NK-92 (cell line): ENCODE measurements around the gene TECPR2.
"Not testable (repeated sequence)": the region's sequence is repeated elsewhere in the genome, so short reads cannot be mapped to it uniquely, and the experiment has no call there.

Experiments
- DNase-seq: peaks from one replicate; lab custom pipeline; 2025; ENCODE audit not compliant: unreplicated experiment; lab: John Stamatoyannopoulos, UW

Gene TECPR2

DNA sequence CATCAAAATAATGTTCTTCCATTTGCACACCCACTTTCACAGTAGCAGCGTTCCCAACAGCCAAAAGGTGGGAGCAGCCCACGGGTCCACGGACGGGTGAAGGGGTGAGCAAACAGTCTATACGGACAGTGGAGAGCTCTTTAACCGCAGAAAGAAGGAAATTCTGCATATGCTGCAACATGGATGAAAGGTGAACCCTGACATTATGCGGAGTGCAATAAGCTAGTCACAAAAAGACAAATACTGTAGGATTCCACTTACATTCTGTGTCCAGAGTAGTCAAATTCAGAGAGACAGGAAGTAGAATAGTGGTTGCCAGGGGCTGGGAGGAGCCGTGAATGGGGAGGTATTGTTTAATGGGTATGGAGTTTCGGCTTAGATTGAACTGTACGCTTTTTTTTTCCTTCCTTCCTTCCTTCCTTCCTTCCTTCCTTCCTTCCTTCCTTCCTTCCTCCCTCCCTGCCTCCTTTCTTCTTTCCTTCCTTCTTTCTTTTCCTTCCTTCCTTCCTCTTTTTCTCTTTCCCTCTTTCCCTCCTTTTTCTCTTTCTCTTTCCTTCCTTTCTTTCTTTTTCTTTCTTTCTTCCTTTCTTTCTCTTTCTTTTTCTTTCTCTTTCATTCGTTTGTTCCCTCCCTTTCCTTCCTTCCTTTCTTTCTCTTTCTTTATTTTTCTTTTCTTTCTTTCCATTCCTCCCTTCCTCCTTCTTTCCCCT lies 162.6 kb downstream of the TECPR2 start:
- no peak for DNase-seq

DNA sequence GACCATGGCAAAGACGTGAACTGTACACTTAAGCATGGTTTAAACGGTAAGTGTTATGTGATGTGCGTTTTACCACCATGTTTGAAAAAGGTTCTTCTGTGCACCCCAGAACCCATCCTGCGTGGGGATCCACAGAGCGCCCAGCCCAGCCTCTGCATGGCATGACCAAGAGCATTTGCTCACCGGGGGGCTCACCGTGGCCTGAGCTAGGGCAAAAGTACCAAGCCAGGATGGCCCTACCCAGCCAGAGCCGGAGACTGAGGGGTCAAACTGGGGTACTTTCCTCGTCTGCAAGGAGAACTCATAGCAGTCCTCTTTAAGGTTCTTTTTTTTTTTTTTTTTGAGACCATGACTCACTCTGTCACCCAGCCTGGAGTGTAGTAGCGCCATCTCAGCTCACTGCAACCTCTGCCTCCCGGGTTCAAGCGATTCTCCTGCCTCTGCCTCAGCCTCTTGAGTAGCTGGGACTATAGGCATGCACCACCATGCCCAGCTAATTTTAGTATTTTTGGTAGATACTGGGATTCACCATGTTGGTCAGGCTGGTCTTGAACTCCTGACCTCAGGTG lies 163.3 kb downstream of the TECPR2 start:
- DNase-seq: no peak

DNA sequence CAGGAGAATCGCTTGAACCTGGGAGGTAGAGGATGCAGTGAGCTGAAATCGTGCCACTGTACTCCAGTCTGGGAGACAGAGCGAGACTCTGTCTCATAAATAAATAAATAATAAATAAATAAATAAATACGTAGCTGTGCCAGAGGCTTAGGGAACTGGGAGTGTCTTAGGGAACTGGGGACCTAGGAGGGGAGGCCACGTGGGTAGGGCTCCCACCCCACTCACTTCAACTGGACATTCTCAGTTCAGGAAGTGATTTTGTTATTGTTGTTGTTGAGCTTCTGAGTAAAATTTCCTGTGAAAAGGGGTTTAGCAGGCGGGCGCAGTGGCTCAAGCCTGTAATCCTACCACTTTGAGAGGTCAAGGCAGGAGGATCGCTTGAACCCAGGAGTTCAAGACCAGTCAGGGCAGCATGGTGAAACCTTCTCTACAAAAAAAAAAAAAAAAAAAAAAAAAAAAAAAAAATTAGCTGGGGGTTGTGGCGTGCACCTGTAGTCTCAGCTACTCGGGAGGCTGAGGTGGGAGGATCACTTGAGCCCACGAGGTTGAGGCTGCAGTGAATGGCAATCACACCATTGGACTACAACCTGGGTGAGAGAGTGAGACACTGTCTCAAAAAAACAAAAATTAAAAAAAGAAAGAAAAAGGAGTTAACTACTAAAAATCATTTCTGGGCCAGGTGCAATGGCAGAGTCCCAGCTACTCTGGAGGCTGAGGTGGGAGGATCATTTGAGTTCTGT lies 165.9 kb downstream of the TECPR2 start:
- DNase-seq: no peak

GRCh38 chr14:102530828-102531478 lies 168.2 kb downstream of the TECPR2 start:
- no peak for DNase-seq

- no peak for DNase-seq
Measured at GRCh38 chr14:102532204-102532658, 169.5 kb downstream of the TECPR2 start.

DNA sequence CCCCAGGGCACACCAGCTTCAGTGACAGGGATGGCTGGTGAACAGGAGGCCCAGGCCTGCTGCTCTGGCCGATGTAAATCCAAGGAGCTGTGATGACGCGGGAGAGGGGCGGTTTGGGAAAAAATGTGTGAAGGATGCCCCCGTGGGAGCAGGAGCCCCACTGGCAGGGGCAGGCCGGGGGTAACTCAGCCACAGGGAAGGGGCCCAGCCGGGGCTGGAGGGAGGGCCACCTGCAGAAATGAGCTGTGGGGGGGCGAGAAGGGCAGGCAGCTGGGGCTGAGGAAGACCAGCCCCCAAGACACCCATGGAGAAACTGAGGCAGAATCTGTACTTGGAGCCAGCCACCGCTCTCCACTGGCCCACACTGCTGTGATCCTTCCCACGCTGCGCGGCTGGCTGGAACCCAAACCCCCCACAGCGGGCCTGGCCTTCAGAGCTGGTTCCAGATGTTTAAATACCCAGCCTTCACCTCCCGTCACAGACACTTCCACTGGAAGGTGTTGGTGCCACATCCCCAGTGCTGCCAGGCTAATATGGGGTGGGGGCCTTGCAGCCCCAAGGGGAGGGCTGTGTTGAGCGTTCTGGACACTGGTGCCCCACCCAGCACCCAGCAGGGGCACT lies 175.3 kb downstream of the TECPR2 start:
- DNase-seq: no peak

DNA sequence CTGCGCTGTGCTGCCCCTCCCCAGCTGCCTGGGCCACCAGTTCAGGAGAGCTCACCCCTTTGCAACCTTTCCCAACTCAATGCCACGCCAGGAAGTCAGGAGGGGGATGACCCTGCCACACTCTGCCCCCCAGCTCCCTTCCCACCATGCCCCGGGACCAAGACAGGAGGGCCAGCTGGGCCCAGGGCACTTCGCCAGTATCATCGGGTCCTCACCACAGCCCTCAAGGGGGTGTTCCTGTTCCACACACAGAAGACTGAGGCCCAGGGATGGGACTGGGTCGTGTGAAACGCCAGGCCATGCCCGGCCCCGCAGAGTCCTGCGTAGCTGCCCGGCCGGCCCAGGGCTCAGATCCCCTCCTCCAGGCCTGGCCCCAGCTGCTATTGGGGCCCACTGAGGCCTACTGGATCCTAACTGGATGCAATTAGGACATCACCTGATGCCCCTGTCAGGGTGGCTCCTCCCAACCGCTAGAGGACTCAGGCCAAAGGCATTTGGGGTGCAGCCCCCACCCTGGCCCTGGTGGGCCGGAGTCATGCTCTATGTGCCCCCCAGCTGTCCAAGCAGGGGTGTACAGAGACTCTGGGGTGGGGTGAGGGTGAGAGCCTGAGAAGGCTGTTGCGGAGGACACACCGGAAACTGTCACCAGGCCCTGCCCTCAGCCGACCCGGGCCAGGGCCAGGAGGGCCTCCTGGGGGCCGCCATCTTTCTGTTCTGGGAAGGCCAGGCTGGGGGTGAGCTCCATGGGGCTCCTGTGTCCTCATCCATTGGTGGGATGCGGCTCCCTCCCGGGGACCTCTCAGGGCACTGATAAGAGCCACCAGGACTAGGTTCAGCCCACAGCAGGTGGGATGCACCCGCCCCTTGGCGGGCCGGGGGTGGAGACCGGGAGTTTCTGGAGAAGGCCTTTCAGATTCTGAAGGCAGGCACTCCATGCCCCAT lies 176.1 kb downstream of the TECPR2 start:
- DNase-seq: no peak

GRCh38 chr14:102539544-102540314 lies 177.0 kb downstream of the TECPR2 start:
- DNase-seq: no peak

DNA sequence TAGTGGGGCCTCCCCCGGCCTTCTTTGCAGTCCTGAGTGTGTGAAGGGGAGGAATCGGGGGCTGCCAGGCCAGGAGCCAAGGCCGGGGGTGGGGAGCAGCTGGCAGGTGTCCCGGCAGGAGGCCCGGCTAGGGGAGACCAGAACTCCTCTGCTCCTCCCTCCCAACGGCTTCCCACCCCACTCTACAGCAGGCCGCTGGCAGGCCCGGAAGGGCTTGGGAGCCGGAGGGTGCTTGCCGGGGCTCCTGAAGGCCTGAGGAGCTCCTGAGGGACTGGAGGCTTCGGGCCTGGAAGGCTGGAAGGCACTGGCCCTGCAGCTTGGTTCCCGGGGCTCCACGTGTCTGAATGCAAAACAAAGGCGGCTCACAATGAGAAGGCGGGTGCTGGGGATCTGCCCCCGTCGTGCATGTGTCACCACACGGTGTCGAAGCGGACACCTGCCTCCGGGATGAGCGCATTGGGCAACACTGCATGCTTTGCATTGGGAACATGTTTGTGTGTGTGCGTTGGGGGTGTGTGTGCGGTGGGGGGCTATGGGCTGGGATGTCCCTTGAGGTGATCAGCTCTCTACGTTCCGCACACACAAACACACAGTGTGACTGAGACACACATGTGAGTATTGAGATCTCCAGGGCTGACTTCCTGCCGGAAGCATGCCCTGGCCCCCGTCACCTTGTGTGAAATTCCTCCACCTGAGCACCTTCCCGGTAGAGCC lies 177.7 kb downstream of the TECPR2 start:
- no peak for DNase-seq

GRCh38 chr14:102541029-102541491 lies 178.3 kb downstream of the TECPR2 start:
- not testable (repeated sequence) for DNase-seq

- DNase-seq: no peak
Measured at GRCh38 chr14:102541771-102542170, 179.0 kb downstream of the TECPR2 start.

DNA sequence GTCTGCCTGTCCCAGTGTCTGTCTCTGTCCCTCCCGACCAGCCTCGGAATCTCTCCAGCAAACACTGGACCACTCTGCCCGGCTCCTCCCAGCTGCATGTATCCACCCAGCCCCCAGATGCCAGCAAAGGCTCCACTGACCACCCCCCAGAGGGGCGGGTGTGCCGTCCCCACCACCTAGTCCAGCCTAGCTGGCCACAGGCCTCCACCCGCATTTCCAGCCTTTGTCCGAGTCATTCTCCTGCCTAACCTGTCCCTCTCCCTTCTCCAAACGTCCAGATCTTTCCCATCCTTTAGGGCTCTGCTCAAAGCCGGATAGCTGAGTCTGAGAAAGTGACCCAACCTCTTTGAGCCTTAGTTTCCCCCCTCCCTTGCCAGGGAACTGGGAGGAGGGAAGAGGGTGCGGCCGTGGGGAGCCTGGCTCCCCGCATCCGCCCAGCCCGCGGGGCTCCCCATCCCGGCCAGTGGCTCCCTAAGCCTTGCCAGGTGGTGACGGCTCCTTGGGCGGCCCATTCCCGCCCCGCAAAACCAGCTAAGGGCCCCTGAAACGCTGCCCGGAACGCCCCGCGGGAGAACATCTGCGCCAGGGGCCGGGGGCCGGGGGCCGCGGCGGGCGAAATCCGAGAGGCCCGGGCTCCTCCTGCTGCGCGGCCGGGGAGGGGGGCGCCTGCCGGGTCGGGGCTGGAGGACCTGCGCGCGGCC lies 181.5 kb downstream of the TECPR2 start:
- no peak for DNase-seq

DNA sequence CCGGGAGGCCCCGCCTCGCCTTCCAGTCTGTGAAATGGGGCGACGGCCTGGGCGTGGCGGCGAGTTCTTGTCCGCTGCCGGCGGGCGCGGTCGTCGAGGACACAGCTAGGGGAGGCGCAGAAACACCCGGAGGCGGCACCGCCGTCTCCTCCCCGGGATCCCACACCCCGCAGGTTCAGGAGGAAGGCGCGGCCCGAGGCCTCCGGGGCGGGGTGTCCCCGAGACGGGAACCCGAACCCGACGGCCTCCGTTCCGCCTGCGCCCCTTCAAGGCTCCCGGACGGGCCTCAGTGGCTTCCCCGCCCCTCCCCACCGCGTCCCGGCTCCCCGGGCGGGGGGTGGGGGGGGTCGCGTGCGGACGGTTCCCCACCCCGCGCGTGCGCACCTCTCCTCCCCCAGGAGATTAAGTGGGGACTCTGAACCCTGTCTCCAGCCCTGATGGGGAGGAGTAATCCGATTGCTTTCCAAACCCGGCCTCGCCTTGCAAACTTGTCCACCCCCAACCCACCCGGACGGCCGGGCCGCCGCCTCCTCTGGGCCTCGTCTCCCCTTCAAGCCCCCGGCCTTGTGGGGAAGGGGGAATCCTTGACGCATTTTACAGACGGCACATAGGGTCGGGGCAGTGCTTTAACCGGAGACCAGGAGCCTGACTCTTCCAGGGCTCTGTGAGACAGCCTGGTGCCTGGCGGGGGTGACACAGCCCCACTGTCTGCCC lies 182.2 kb downstream of the TECPR2 start:
- DNase-seq: no peak

DNA sequence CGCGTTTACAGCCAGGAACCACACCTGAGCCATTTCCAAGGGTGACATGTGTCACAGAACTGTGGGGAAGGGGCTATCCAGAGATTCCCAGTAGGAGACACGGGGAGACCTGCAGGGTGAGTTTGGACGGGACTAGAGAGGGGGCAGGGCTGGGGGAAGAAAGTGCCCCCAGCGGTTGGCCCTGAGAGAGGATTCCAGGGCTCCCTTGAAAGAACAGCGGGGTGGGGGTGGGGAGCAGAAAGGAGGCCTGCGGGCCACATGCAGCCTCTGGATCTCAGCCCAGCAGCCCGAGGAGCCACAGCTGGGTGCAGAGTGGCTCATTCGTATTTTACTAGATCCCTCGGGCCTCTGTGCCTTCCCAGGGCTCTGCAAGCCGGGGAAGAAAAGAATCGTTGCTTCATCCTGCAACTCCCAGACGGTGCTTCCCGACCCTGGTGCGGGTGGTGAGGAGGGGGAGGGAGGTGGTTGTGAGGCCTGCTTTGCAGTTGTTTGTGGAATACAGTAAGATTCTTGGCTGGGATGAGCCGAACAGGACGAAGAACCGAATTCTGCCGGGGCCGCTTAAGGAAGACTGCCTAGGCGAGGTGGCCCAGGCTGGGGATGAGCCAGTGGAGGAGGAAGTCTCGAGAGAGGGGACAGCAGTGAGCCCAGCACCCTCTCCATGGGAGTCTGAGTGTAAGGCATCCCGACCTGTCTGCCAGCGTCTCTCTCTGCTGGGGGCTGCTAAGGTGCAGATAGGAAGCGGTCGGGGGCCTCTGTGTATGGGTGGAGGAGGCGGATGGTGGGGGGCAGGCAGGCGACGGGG lies 182.9 kb downstream of the TECPR2 start:
- DNase-seq: no peak

DNA sequence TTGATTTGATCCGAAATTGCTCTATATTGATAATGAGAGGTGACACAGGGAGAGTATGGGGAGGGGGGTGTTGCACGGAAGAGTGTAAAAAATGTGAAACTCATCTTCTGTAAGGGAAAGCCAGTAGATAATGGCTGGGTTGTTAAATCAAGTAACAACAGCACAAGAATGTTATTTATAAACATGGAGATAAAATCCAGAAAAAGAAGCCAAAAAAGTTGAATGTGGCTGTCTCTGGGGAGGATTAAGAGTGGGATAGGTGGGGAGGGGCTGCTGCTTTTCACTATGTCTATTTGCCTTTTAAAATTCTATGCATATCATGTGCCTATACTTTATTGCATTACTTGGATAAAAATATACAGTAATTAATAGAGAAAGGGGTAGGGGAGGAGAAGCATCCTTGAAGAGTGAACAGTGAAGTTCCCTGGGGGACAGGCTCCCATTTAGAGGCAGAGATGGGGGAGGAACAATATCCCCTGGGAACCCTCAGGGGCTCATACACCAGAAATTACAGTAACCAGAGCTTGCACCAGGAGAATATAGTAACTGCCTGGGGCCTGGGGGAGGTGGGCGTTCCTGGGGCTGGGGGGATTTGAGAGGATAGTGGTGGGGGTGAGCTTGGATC lies 186.0 kb downstream of the TECPR2 start:
- no peak for DNase-seq

GRCh38 chr14:102550927-102551401 lies 188.2 kb downstream of the TECPR2 start:
- not testable (repeated sequence) for DNase-seq
